ENCODE measurements around the gene MTCH1. TPM values are rescaled to one million over a fixed set of nuclear protein-coding genes. Genes with fewer than 3 reads are reported as not detected.

The MTCH1 gene
- total and polyA plus RNA-seq, 2 of the 4 experiments (the other 2 are of a cell fraction) = 215 to 263 TPM

GRCh38 chr6:37033255-37033654 is 47.3 kb upstream of the MTCH1 start:
- Histone ChIP-seq H2AK5ac (ENCODE audit: low read depth, low read length) (no peak overlapping the region), H3K27me3 (ENCODE audit: control insufficient read depth, insufficient read depth, low read length) (peaks cover 5% of the 10 kb centered on the region), H3K56ac (ENCODE audit: extremely low read depth, insufficient read depth, low read length) (no peak overlapping the region), H4K20me1 (ENCODE audit: insufficient read depth, low read length) (no peaks in the 10 kb centered on the region), H2AFZ (replicated peaks; ENCODE audit: low read length, poor library complexity) (no peak overlapping the region), H3K36me3 (ENCODE audit: control insufficient read depth, insufficient read depth, low read length) (no peaks in the 10 kb centered on the region), H3K79me1 (ENCODE audit: low read depth in 1 of 2, low read length in 2 of 2) (no peaks in the 10 kb centered on the region), H3K4me1 (ENCODE audit: control insufficient read depth, insufficient read depth, low read length) (no peaks in the 10 kb centered on the region), H3K18ac (ENCODE audit: low read depth, low read length) (no peak overlapping the region), H2BK5ac (ENCODE audit: low read depth, low read length, poor library complexity, severe bottlenecking) (no peak overlapping the region), H2BK120ac (ENCODE audit: low read depth, low read length) (no peak overlapping the region), H3K9me3 (ENCODE audit: control insufficient read depth, insufficient read depth, low read length) (no peaks in the 10 kb centered on the region), H4K5ac (ENCODE audit: low read depth, low read length) (no peak overlapping the region), H3K9me1 (ENCODE audit: insufficient read depth, low read length) (no peaks in the 10 kb centered on the region), H2AK9ac (replicated peaks; ENCODE audit: low read depth, low read length, poor library complexity) (no peak overlapping the region), H3K4me3 (ENCODE audit: insufficient read depth, low read depth, low read length) (no peak overlapping the region), H4K91ac (ENCODE audit: insufficient read depth, low read depth, low read length) (no peak overlapping the region), H3K9ac (ENCODE audit: low read depth, low read length) (no peak overlapping the region), H4K8ac (ENCODE audit: low read depth in 2 of 2, low read length in 2 of 2) (no peak overlapping the region), H3K4ac (ENCODE audit: low read depth, low read length) (no peak overlapping the region), H3K23ac (ENCODE audit: low read depth, low read length) (no peak overlapping the region), H2BK15ac (ENCODE audit: low read depth, low read length) (no peak overlapping the region), H3K27ac (ENCODE audit: insufficient read depth, low read length) (no peak overlapping the region), H3K4me2 (ENCODE audit: low read depth, low read length) (no peak overlapping the region), H3K14ac (replicated peaks; ENCODE audit: low read depth, low read length) (no peak overlapping the region), H2BK20ac (ENCODE audit: low read depth, low read length) (no peak overlapping the region)
- DNase-seq = peak; percentile 21
- 54% methylated on average over 4 of the region's 7 CpGs; no CpG with 5 or more reads in 1 of the 2 experiments for WGBS, 2 experiments (ENCODE audit: extremely low coverage in 2 of 2, insufficient read length in 1 of 2)
- intact Hi-C loops (cut with micrococcal nuclease) (no loop called here), dilution Hi-C loops (cut with HindIII; ENCODE audit: low sequenced_read_pairs, unreplicated experiment) (no loop called here), in situ Hi-C loops (cut with MboI; ENCODE audit: low sequenced_read_pairs) (no loop called here)
- ATAC-seq (ENCODE audit: low read depth) = no peak
- ChIA-PET CTCF (interaction anchor here (0.7 kb wide), 1 partner anchor 16 kb away, joined by 4 read pairs; no protein-coding TSS in a partner anchor), POLR2A (ENCODE audit: unreplicated experiment) (no interaction called here)
- TF ChIP-seq CTCF (conservative IDR thresholded peaks at IDR 0.05; ENCODE audit: low read depth, low read length) = no peak
- TF ChIP-seq MAZ (IDR thresholded peaks at IDR 0.05; ENCODE audit: borderline replicate concordance, low read depth, low read length) = no peak
- no peak for TF ChIP-seq RCOR1 (IDR thresholded peaks at IDR 0.05; ENCODE audit: insufficient replicate concordance, low read length)
- TF ChIP-seq RFX5 (IDR thresholded peaks at IDR 0.05; ENCODE audit: low read depth, low read length) = no peak
- TF ChIP-seq FOS (IDR thresholded peaks at IDR 0.05; ENCODE audit: low read depth, low read length) = no peak
- no peak for TF ChIP-seq MAFK (IDR thresholded peaks at IDR 0.05; ENCODE audit: low read depth, low read length)
- TF ChIP-seq ELK1 (IDR thresholded peaks at IDR 0.05; ENCODE audit: borderline replicate concordance, low read depth, low read length) = no peak
- no peak for TF ChIP-seq BHLHE40 (IDR thresholded peaks at IDR 0.05; ENCODE audit: low read depth, low read length)
- TF ChIP-seq MXI1 (IDR thresholded peaks at IDR 0.05; ENCODE audit: borderline replicate concordance, low read depth, low read length) = no peak
- TF ChIP-seq NFE2L2 (IDR thresholded peaks at IDR 0.05; ENCODE audit: low read depth, low read length) = no peak
- no peak for TF ChIP-seq SMC3 (IDR thresholded peaks at IDR 0.05; ENCODE audit: low read depth, low read length)
- no peak for TF ChIP-seq CEBPB (IDR thresholded peaks at IDR 0.05; ENCODE audit: low read depth, low read length)
- no peak for TF ChIP-seq POLR2A (IDR thresholded peaks at IDR 0.05; ENCODE audit: low read depth, low read length)
- no peak for TF ChIP-seq CHD1 (IDR thresholded peaks at IDR 0.05; ENCODE audit: low read depth, low read length)
- no peak for TF ChIP-seq RAD21 (IDR thresholded peaks at IDR 0.05; ENCODE audit: low read length)
- TF ChIP-seq USF2 (IDR thresholded peaks at IDR 0.05; ENCODE audit: low read depth, low read length) = no peak
- BruUV-seq (replicated peaks) = no TSS peak

All from IMR-90 (cell line).